Aorta (tissue), 5 donors: Measurements from ENCODE around the gene CSN2. TPM values are rescaled to one million over a fixed set of nuclear protein-coding genes. Genes with fewer than 3 reads are reported as not detected.

Experiments used
- ATAC-seq: fragments of 200-7000 bp; cut with Tn5 transposase; one replicate; pipeline ENCODE4 v1.9.1; 2022; ENCODE audit warnings: moderate library complexity; ENCODE audit not compliant: low FRiP score
- DNase-seq, 2 donors: peaks; one replicate each; pipeline ENCODE4 v3.0.0-alpha.2; 2020
- H3K27ac ChIP-seq, 2 donors: one replicate each; pipeline ENCODE4 v1.5.1; 2013; ENCODE audit warnings: low read length in 2 of 2, mild to moderate bottlenecking in 2 of 2, moderate library complexity in 2 of 2, control low read depth in 1 of 2, inconsistent platforms in 1 of 2, low read depth in 1 of 2
- H3K27me3 ChIP-seq, 2 donors: one replicate each; pipeline ENCODE4 v1.6.1; 2013; ENCODE audit warnings: control low read depth in 1 of 2, low read length in 1 of 2, mild to moderate bottlenecking in 1 of 2, moderate library complexity in 1 of 2; ENCODE audit not compliant: insufficient read depth in 2 of 2, control insufficient read depth in 1 of 2
- H3K36me3 ChIP-seq, 2 donors: one replicate each; pipeline ENCODE4 v1.6.1; 2013; ENCODE audit warnings: control low read depth in 1 of 2, low read length in 1 of 2, mild to moderate bottlenecking in 1 of 2; ENCODE audit not compliant: insufficient read depth in 2 of 2, control insufficient read depth in 1 of 2
- H3K4me1 ChIP-seq, 2 donors: one replicate each; pipeline ENCODE4 v1.6.1; 2013; ENCODE audit warnings: low read length in 2 of 2, control low read depth in 1 of 2, mild to moderate bottlenecking in 1 of 2, moderate library complexity in 1 of 2; ENCODE audit not compliant: insufficient read depth in 2 of 2, control insufficient read depth in 1 of 2
- H3K4me3 ChIP-seq, 2 donors: one replicate each; pipeline ENCODE4 v1.5.1; 2013; ENCODE audit warnings: low read length in 2 of 2, control low read depth in 1 of 2, mild to moderate bottlenecking in 1 of 2
- H3K9me3 ChIP-seq: one replicate; pipeline ENCODE4 v1.6.1; 2013; ENCODE audit warnings: mild to moderate bottlenecking, low read length; ENCODE audit not compliant: control insufficient read depth
- WGBS, 2 donors: extraction: QIAGEN DNeasy Blood & Tissue Kit; methylation state at CpG; one replicate each; pipeline ENCODE4 v1.1.7; 2013; 5-methylcytosine and 5-hydroxymethylcytosine counted together
- intact Hi-C, 2 donors: fragments of 100-400 bp; cut with DNase I; formaldehyde crosslinking; loops; one replicate each; pipeline versions ENCODE4 v1.14.2 to v1.15.0; 2022
- polyA plus RNA-seq, 2 donors: library from polyadenylated mRNA; stranded (reverse); fragments of 200-250 nt; gene quantifications; one replicate each; pipeline ENCODE4 v1.2.3, GENCODE V29; 2013
- total RNA-seq, 2 donors: library from RNA; stranded (reverse); fragmentation: NEBNext Ultra II Directional; extraction: Animal tissue kit (Norgen Biotek cat#: 25700); gene quantifications; one replicate each; pipeline ENCODE4 v1.2.1, GENCODE V29; 2021
- donor health status: healthy with polysubstance abuse.
- donor health status: Bipolar disorder and iron deficiency.
- donor health status: DM: no; HTN: no; CAD: no.
- donor health status: DM: no; HTN: no; CAD: no.
- donor health status: DM: yes; HTN: yes; CAD: no.

Gene CSN2
- total and polyA plus RNA-seq, 4 donors = not detected

DNA sequence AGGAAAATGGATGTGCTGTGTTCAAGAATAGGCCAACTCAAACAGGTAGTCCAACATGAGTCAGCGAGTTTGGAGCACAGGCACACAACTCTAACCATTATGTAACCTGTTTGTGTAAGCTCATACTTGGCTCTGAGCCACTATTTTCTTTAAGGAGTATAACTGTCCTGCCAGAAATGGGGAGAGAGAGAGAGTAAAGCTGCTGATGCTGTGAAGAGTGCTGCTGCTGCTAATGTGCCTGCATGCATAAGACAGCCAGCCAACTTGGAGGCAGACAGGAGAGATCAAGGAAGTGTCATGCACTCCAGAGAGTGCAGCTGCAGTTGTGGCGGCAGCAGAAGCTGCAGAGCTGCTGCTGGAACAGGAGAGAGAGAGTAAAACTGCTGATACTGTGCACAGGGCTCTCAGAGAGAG, 18.5 kb upstream of the CSN2 start:
- ATAC-seq (peak; percentile 36), DNase-seq (peak in 1 of 2 donors; percentile 39)
- no peak overlapping the region for H3K27ac ChIP-seq
- intact Hi-C loops = no loop called here
- H3K4me1 ChIP-seq = no peaks in the 10 kb centered on the region
- H3K4me3 ChIP-seq = no peak overlapping the region
- no peaks in the 10 kb centered on the region for H3K27me3 ChIP-seq
- H3K9me3 ChIP-seq = no peaks in the 10 kb centered on the region
- 8 to 15% methylated on average over 2 of the region's 2 CpGs for WGBS, 2 donors
- no peaks in the 10 kb centered on the region for H3K36me3 ChIP-seq

DNA sequence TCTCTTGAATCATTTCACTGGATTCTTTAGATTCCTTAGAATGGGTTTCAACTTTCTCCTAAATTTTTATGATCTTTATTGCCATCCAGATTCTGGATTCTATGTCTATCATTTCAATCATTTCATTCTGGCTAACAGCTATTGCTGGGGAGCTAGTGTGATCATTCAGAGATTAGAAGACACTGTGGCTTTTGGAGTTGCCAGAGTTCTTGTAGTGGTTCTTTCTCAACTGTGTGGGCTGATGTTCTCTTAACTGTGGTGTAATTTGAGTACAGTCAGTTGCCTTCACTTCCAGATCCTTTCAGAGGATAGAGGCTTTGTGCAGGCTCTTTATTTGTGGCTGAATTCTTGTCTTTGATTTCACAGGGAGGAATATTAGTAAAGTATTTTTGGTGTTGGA, 12.1 kb upstream of the CSN2 start:
- H3K36me3 ChIP-seq = no peaks in the 10 kb centered on the region
- DNase-seq (no peak), ATAC-seq (peak; percentile 57)
- no peaks in the 10 kb centered on the region for H3K4me1 ChIP-seq
- H3K4me3 ChIP-seq = no peak overlapping the region
- H3K27me3 ChIP-seq = peaks cover 0 to 3% of the 10 kb centered on the region in 2 donors
- no peak overlapping the region for H3K27ac ChIP-seq
- intact Hi-C loops = no loop called here
- no peaks in the 10 kb centered on the region for H3K9me3 ChIP-seq

DNA sequence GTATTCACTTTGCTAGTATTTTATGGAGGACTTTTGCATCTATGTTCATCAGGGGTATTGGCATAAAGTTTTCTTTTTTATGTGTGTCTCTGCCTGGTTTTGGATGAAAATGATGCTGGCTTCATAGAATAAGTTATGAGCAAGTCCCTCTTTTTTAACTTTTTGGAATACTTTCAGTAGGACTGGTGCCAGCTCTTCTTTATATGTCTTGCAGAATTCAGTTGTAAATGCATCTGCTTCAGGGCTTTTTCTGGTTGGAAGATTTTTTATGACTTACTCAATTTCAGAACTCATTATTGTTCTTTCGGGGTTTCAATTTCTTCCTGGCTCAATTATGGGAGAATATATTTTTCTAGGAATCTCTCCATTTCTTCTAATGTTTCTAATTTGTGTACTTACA, 9.1 kb upstream of the CSN2 start:
- intact Hi-C loops = no loop called here
- ATAC-seq (no peak), DNase-seq (no peak)
- Histone ChIP-seq H3K27ac (no peak overlapping the region), H3K4me1 (no peaks in the 10 kb centered on the region), H3K4me3 (no peak overlapping the region), H3K9me3 (no peaks in the 10 kb centered on the region), H3K27me3 (peaks cover 0 to 3% of the 10 kb centered on the region in 2 donors), H3K36me3 (no peaks in the 10 kb centered on the region)
- 33 to 53% methylated on average over 1 of the region's 1 CpG for WGBS, 2 donors

GRCh38 chr4:69970071-69970470, 4.5 kb upstream of the CSN2 start:
- intact Hi-C loops = no loop called here

GRCh38 chr4:69957209-69957608, 8.3 kb downstream of the CSN2 start:
- no peaks in the 10 kb centered on the region for H3K4me1 ChIP-seq
- no peaks in the 10 kb centered on the region for H3K9me3 ChIP-seq
- intact Hi-C loops = no loop called here
- H3K36me3 ChIP-seq = no peaks in the 10 kb centered on the region
- H3K4me3 ChIP-seq = no peak overlapping the region
- ATAC-seq (no peak), DNase-seq (no peak)
- WGBS, 2 donors = 91 to 100% methylated on average over 1 of the region's 1 CpG
- no peak overlapping the region for H3K27ac ChIP-seq
- no peaks in the 10 kb centered on the region for H3K27me3 ChIP-seq

More at GRCh38 chr4:69970071-69970470, 4.5 kb upstream of the CSN2 start:
- DNase-seq (no peak), ATAC-seq (no peak)
- Histone ChIP-seq H3K4me3 (no peak overlapping the region), H3K36me3 (no peaks in the 10 kb centered on the region), H3K27me3 (no peaks in the 10 kb centered on the region), H3K9me3 (no peaks in the 10 kb centered on the region), H3K4me1 (no peaks in the 10 kb centered on the region), H3K27ac (no peak overlapping the region)
- 55 to 67% methylated on average over 1 of the region's 1 CpG for WGBS, 2 donors

GRCh38 chr4:69951602-69952001, 13.9 kb downstream of the CSN2 start:
- Histone ChIP-seq H3K36me3 (no peaks in the 10 kb centered on the region), H3K27ac (no peak overlapping the region), H3K4me1 (no peaks in the 10 kb centered on the region), H3K9me3 (no peaks in the 10 kb centered on the region), H3K27me3 (no peaks in the 10 kb centered on the region), H3K4me3 (no peak overlapping the region)
- DNase-seq (no peak), ATAC-seq (no peak)
- 34 to 41% methylated on average over 3 of the region's 3 CpGs for WGBS, 2 donors
- intact Hi-C loops = no loop called here

GRCh38 chr4:69936566-69936965, 29.0 kb downstream of the CSN2 start:
- Histone ChIP-seq H3K9me3 (no peaks in the 10 kb centered on the region), H3K4me1 (no peaks in the 10 kb centered on the region), H3K4me3 (no peak overlapping the region), H3K27ac (no peak overlapping the region), H3K27me3 (no peaks in the 10 kb centered on the region), H3K36me3 (no peaks in the 10 kb centered on the region)
- DNase-seq = no peak
- intact Hi-C loops = no loop called here
- no peak for ATAC-seq

GRCh38 chr4:69934150-69934549, 31.4 kb downstream of the CSN2 start:
- WGBS, 2 donors = 49 to 50% methylated on average over 4 of the region's 4 CpGs
- no peak for DNase-seq
- Histone ChIP-seq H3K4me3 (no peak overlapping the region), H3K4me1 (no peaks in the 10 kb centered on the region), H3K27me3 (no peaks in the 10 kb centered on the region), H3K36me3 (no peaks in the 10 kb centered on the region), H3K9me3 (no peaks in the 10 kb centered on the region), H3K27ac (no peak overlapping the region)
- intact Hi-C loops = no loop called here
- no peak for ATAC-seq

DNA sequence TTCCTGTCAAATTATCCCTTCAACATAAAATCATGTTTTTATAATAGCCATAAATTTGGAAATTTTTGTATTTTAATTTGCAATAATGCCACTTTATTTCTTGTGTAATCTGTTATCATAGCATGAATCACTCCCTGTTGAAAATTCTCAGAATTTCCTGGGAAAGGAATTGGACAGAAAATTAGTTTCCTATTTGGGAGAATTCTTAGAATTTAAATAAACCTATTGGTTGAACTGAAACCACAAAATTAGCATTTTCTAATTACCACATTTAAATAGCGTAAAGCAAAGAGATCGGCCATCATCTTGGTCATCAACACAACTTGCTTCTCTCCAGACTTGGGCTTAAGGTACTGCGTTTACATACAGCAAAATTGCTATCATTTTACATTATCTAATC, 34.8 kb downstream of the CSN2 start, which contains the start of gene CSN1S1:
Gene CSN1S1, plus strand, starts transcription at position 301 of the 400 bp plus-strand sequence. CDS start 1,488 bp downstream, outside the sequence.
- H3K27me3 ChIP-seq = no peaks in the 10 kb centered on the region
- no peak for ATAC-seq
- H3K4me3 ChIP-seq = no peak within 1 kb of the TSS
- no peaks in the 10 kb centered on the region for H3K9me3 ChIP-seq
- no peaks in the 10 kb centered on the region for H3K36me3 ChIP-seq
- H3K27ac ChIP-seq = no peak within 1 kb of the TSS
- intact Hi-C loops = no loop called here
- WGBS, 2 donors = 92 to 94% methylated on average over 3 of the region's 3 CpGs
- no peak for DNase-seq
- H3K4me1 ChIP-seq = no peaks in the 10 kb centered on the region
